ENCODE measurements around the gene RBM8A. TPM values are rescaled to one million over a fixed set of nuclear protein-coding genes. Genes with fewer than 3 reads are reported as not detected.

Gene RBM8A
- total and polyA plus RNA-seq, 9 of the 15 experiments (the other 6 are each of a cell fraction or from before 2014, with no cell fraction given) = 215 to 1,035 (median 291) TPM

GRCh38 chr1:145974721-145975120, 47.4 kb upstream of the RBM8A start (continued):
- TF ChIP-seq MGA (IDR thresholded peaks at IDR 0.05) (no peak), ZNF589 (CRISPR knock-in tag; IDR thresholded peaks at IDR 0.05; ENCODE audit: low read depth) (no peak), MTA2 (IDR thresholded peaks at IDR 0.05; ENCODE audit: low read depth) (no peak), LCOR (CRISPR knock-in tag; IDR thresholded peaks at IDR 0.05) (no peak)

Data from K562 (cell line).